Measurements from ENCODE around the gene TTC17. TPM values are rescaled to one million over a fixed set of nuclear protein-coding genes. Genes with fewer than 3 reads are reported as not detected.

Gene TTC17
- total and polyA plus RNA-seq, 2 donors (not counting 1 experiment from before 2014, with no cell fraction given), result 68.7 to 176 TPM

GRCh38 chr11:43458486-43458885 lies 99.8 kb downstream of the TTC17 start:
- Histone ChIP-seq H2AFZ (ENCODE audit: insufficient read depth, low read depth, low read length, poor library complexity, severe bottlenecking) (no peak overlapping the region), H3K9ac (ENCODE audit: low read length) (no peak overlapping the region), H3K4me1 (ENCODE audit: control insufficient read depth in 2 of 2, insufficient read depth in 2 of 2, low read length in 2 of 2) (no peaks in the 10 kb centered on the region), H3K4me2 (replicated peaks; ENCODE audit: low read depth, low read length, poor library complexity, severe bottlenecking) (no peak overlapping the region), H4K20me1 (ENCODE audit: control insufficient read depth, insufficient read depth, low read length, poor library complexity, severe bottlenecking) (no peaks in the 10 kb centered on the region), H3K36me3 (replicated peaks in 1 of 2; ENCODE audit: control extremely low read depth in 1 of 2, control insufficient read depth in 1 of 2, extremely low read depth in 1 of 2, insufficient read depth in 2 of 2, low read length in 1 of 2) (peaks cover 22 to 52% of the 10 kb centered on the region in 2 experiments), H3K9me3 (ENCODE audit: control extremely low read depth in 1 of 3, control insufficient read depth in 2 of 3, insufficient read depth in 1 of 3, low read length in 2 of 3) (peaks cover 0 to 6% (median 0%) of the 10 kb centered on the region in 3 donors), H3K27me3 (replicated peaks in 1 of 4; ENCODE audit: control extremely low read depth in 1 of 4, control insufficient read depth in 3 of 4, insufficient read depth in 4 of 4, low read length in 3 of 4) (no peaks in the 10 kb centered on the region), H3K79me2 (ENCODE audit: control insufficient read depth, insufficient read depth, low read length) (no peaks in the 10 kb centered on the region), H3K4me3 (ENCODE audit: control extremely low read depth in 1 of 5, extremely low read depth in 1 of 5, insufficient read depth in 1 of 5, low read depth in 2 of 5, low read length in 4 of 5) (no peak overlapping the region), H3K27ac (ENCODE audit: low read length in 2 of 2) (no peak overlapping the region)
- no peak overlapping the region for H3K27ac Mint-ChIP-seq
- ATAC-seq (ENCODE audit: low read depth), result no peak
- no peaks in the 10 kb centered on the region for H3K4me1 Mint-ChIP-seq
- H3K4me3 Mint-ChIP-seq, result no peak overlapping the region
- peaks cover 10% of the 10 kb centered on the region for H3K9me3 Mint-ChIP-seq (ENCODE audit: insufficient read depth)
- TF ChIP-seq EZH2 (IDR thresholded peaks at IDR 0.05; ENCODE audit: borderline replicate concordance, insufficient read depth, low read depth, low read length, poor library complexity, severe bottlenecking), result no peak
- no peak for TF ChIP-seq CTCF (IDR thresholded peaks at IDR 0.05)
- intact Hi-C loops (cut with micrococcal nuclease), result no loop called here
- WGBS (ENCODE audit: insufficient coverage), result 100% methylated on average over 1 of the region's 2 CpGs
- H3K27me3 Mint-ChIP-seq, result no peaks in the 10 kb centered on the region
- ChIA-PET CTCF (no interaction called here), POLR2A (no interaction called here)
- DNase-seq, result no peak

- no peaks in the 10 kb centered on the region for H3K4me1 ChIP-seq (ENCODE audit: control insufficient read depth in 2 of 2, insufficient read depth in 2 of 2, low read length in 2 of 2)
- no peak for ATAC-seq (ENCODE audit: low read depth)
- no peak overlapping the region for H3K27ac ChIP-seq (ENCODE audit: low read length in 2 of 2)
- no peak overlapping the region for H3K4me3 ChIP-seq (ENCODE audit: control extremely low read depth in 1 of 5, extremely low read depth in 1 of 5, insufficient read depth in 1 of 5, low read depth in 2 of 5, low read length in 4 of 5)
- no peaks in the 10 kb centered on the region for H3K27me3 ChIP-seq (replicated peaks in 1 of 4; ENCODE audit: control extremely low read depth in 1 of 4, control insufficient read depth in 3 of 4, insufficient read depth in 4 of 4, low read length in 3 of 4)
- ChIA-PET POLR2A (no interaction called here), CTCF (no interaction called here)
- H4K20me1 ChIP-seq (ENCODE audit: control insufficient read depth, insufficient read depth, low read length, poor library complexity, severe bottlenecking), result no peaks in the 10 kb centered on the region
- no peaks in the 10 kb centered on the region for H3K27me3 Mint-ChIP-seq
- intact Hi-C loops (cut with micrococcal nuclease), result no loop called here
- no CpG with 5 or more reads among the region's 1 CpG for WGBS (ENCODE audit: insufficient coverage)
- H3K4me2 ChIP-seq (replicated peaks; ENCODE audit: low read depth, low read length, poor library complexity, severe bottlenecking), result no peak overlapping the region
- peaks cover 0 to 10% (median 0%) of the 10 kb centered on the region in 3 donors for H3K9me3 ChIP-seq (ENCODE audit: control extremely low read depth in 1 of 3, control insufficient read depth in 2 of 3, insufficient read depth in 1 of 3, low read length in 2 of 3)
- H3K9me3 Mint-ChIP-seq (ENCODE audit: insufficient read depth), result peaks cover 10% of the 10 kb centered on the region
- no peak overlapping the region for H3K27ac Mint-ChIP-seq
- no peak overlapping the region for H2AFZ ChIP-seq (ENCODE audit: insufficient read depth, low read depth, low read length, poor library complexity, severe bottlenecking)
- DNase-seq, result no peak
- no peak overlapping the region for H3K9ac ChIP-seq (ENCODE audit: low read length)
- H3K4me3 Mint-ChIP-seq, result no peak overlapping the region
- no peak for TF ChIP-seq CTCF (IDR thresholded peaks at IDR 0.05)
- no peak for TF ChIP-seq EZH2 (IDR thresholded peaks at IDR 0.05; ENCODE audit: borderline replicate concordance, insufficient read depth, low read depth, low read length, poor library complexity, severe bottlenecking)
- H3K36me3 ChIP-seq (replicated peaks in 1 of 2; ENCODE audit: control extremely low read depth in 1 of 2, control insufficient read depth in 1 of 2, extremely low read depth in 1 of 2, insufficient read depth in 2 of 2, low read length in 1 of 2), result peaks cover 18 to 49% of the 10 kb centered on the region in 2 experiments
- H3K4me1 Mint-ChIP-seq, result no peaks in the 10 kb centered on the region
- H3K79me2 ChIP-seq (ENCODE audit: control insufficient read depth, insufficient read depth, low read length), result no peaks in the 10 kb centered on the region
Measured at GRCh38 chr11:43459246-43459645, 100.5 kb downstream of the TTC17 start.
